Endodermal cell (in vitro differentiated cells): Measurements from ENCODE around the gene ANO1. TPM values are rescaled to one million over a fixed set of nuclear protein-coding genes. Genes with fewer than 3 reads are reported as not detected.

Experiments
- DNase-seq: peaks from one replicate; pipeline ENCODE4 v3.0.0-alpha.2; 2017
- H3K27ac ChIP-seq: 2 replicates; pipeline ENCODE4 v1.5.1; 2013; ENCODE audit warnings: mild to moderate bottlenecking, low read depth, low read length, moderate library complexity
- H3K27me3 ChIP-seq: 2 replicates; pipeline ENCODE4 v1.6.1; 2013; ENCODE audit warnings: mild to moderate bottlenecking, low read length, moderate library complexity; ENCODE audit not compliant: insufficient read depth, control insufficient read depth, poor library complexity, severe bottlenecking
- H3K36me3 ChIP-seq: 2 replicates; pipeline ENCODE4 v1.7.0; 2013; ENCODE audit warnings: mild to moderate bottlenecking, low read length, moderate library complexity; ENCODE audit not compliant: control insufficient read depth, insufficient read depth
- H3K4me1 ChIP-seq: one replicate; pipeline ENCODE4 v1.7.0; 2013; ENCODE audit warnings: low read length; ENCODE audit not compliant: control insufficient read depth, insufficient read depth
- H3K4me3 ChIP-seq: 2 replicates; pipeline ENCODE4 v1.5.1; 2013; ENCODE audit warnings: mild to moderate bottlenecking, low read length, moderate library complexity
- H3K9ac ChIP-seq: 2 replicates; pipeline ENCODE4 v1.6.1; 2013; ENCODE audit warnings: mild to moderate bottlenecking, low read length, moderate library complexity; ENCODE audit not compliant: poor library complexity, severe bottlenecking; ENCODE audit errors: extremely low read depth
- H3K9me3 ChIP-seq: 2 replicates; pipeline ENCODE4 v1.6.1; 2013; ENCODE audit warnings: mild to moderate bottlenecking, low read length, moderate library complexity; ENCODE audit not compliant: control insufficient read depth
- H3K27ac Mint-ChIP-seq: 2 replicates; pipeline ENCODE4 v1.8.0; 2020; ENCODE audit warnings: mixed read lengths
- H3K27me3 Mint-ChIP-seq: 2 replicates; pipeline ENCODE4 v1.8.0; 2021; ENCODE audit warnings: mild to moderate bottlenecking, mixed read lengths; ENCODE audit not compliant: insufficient read depth
- H3K36me3 Mint-ChIP-seq: 2 replicates; pipeline ENCODE4 v1.8.0; 2020; ENCODE audit warnings: low read depth, mixed read lengths
- H3K4me1 Mint-ChIP-seq: 2 replicates; pipeline ENCODE4 v1.8.0; 2020; ENCODE audit warnings: mixed read lengths
- H3K4me3 Mint-ChIP-seq: 2 replicates; pipeline ENCODE4 v1.8.0; 2020; ENCODE audit warnings: mild to moderate bottlenecking, moderate library complexity, mixed read lengths
- H3K9me3 Mint-ChIP-seq: 2 replicates; pipeline ENCODE4 v1.8.0; 2020; ENCODE audit warnings: mild to moderate bottlenecking, mixed read lengths
- WGBS, 2 experiments: methylation state at CpG; one replicate each; pipeline versions ENCODE4 v1.1.5 to v1.1.7; 2013; ENCODE audit warnings: missing lambda C conversion rate in 2 of 2, mixed read lengths in 1 of 2; ENCODE audit not compliant: insufficient coverage in 1 of 2, insufficient read length in 1 of 2; 5-methylcytosine and 5-hydroxymethylcytosine counted together
- total RNA-seq, 2 donors: library from RNA; stranded (reverse); fragmentation: NEBNext Ultra II Directional in 1 of 2; extraction: Animal tissue kit (Norgen Biotek cat#: 25700) in 1 of 2; gene quantifications; 2 replicates in 1 of 2; 3 replicates in 1 of 2; pipeline ENCODE4 v1.2.1, GENCODE V29; 2021
- TF ChIP-seq, protein P1 (sequence below): fragments of 200-600 bp; sonication (generic); conservative IDR thresholded peaks from 2 replicates; pipeline ENCODE4 v1.5.0; 2021; ENCODE audit warnings: antibody characterized with exemption, mild to moderate bottlenecking

Gene ANO1
- total RNA-seq, 2 donors from 2014 or later, result 3.0 to 7.7 TPM

- Mint-ChIP-seq H3K4me3 (no peak overlapping the region), H3K27ac (peak overlapping the region; percentile 55), H3K27me3 (no peaks in the 10 kb centered on the region), H3K4me1 (peaks cover 40% of the 10 kb centered on the region), H3K36me3 (peaks cover 13% of the 10 kb centered on the region), H3K9me3 (no peaks in the 10 kb centered on the region)
- no peaks in the 10 kb centered on the region for H3K36me3 ChIP-seq
- no peak overlapping the region for H3K4me3 ChIP-seq
- WGBS, 2 experiments, result 90 to 96% methylated on average over 7 to 22 of the region's 22 CpGs
- TF ChIP-seq, protein P1, sequence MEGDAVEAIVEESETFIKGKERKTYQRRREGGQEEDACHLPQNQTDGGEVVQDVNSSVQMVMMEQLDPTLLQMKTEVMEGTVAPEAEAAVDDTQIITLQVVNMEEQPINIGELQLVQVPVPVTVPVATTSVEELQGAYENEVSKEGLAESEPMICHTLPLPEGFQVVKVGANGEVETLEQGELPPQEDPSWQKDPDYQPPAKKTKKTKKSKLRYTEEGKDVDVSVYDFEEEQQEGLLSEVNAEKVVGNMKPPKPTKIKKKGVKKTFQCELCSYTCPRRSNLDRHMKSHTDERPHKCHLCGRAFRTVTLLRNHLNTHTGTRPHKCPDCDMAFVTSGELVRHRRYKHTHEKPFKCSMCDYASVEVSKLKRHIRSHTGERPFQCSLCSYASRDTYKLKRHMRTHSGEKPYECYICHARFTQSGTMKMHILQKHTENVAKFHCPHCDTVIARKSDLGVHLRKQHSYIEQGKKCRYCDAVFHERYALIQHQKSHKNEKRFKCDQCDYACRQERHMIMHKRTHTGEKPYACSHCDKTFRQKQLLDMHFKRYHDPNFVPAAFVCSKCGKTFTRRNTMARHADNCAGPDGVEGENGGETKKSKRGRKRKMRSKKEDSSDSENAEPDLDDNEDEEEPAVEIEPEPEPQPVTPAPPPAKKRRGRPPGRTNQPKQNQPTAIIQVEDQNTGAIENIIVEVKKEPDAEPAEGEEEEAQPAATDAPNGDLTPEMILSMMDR, result no peak
- no peak for DNase-seq
- H3K27ac ChIP-seq, result no peak overlapping the region
- no peak overlapping the region for H3K9ac ChIP-seq
- no peaks in the 10 kb centered on the region for H3K27me3 ChIP-seq
- no peaks in the 10 kb centered on the region for H3K4me1 ChIP-seq
- H3K9me3 ChIP-seq, result peaks cover 4% of the 10 kb centered on the region
Measured at GRCh38 chr11:70230840-70231710, 153.0 kb downstream of the ANO1 start.

GRCh38 chr11:70233034-70233433, 154.9 kb downstream of the ANO1 start:
- Histone ChIP-seq H3K27me3 (no peaks in the 10 kb centered on the region), H3K4me3 (no peak overlapping the region), H3K36me3 (no peaks in the 10 kb centered on the region), H3K4me1 (no peaks in the 10 kb centered on the region), H3K27ac (no peak overlapping the region), H3K9ac (no peak overlapping the region), H3K9me3 (peaks cover 4% of the 10 kb centered on the region)
- Mint-ChIP-seq H3K36me3 (peaks cover 14% of the 10 kb centered on the region), H3K9me3 (no peaks in the 10 kb centered on the region), H3K27ac (no peak overlapping the region), H3K4me3 (no peak overlapping the region), H3K4me1 (peaks cover 29% of the 10 kb centered on the region), H3K27me3 (no peaks in the 10 kb centered on the region)
- TF ChIP-seq, protein P1, result no peak
- DNase-seq, result no peak

DNA sequence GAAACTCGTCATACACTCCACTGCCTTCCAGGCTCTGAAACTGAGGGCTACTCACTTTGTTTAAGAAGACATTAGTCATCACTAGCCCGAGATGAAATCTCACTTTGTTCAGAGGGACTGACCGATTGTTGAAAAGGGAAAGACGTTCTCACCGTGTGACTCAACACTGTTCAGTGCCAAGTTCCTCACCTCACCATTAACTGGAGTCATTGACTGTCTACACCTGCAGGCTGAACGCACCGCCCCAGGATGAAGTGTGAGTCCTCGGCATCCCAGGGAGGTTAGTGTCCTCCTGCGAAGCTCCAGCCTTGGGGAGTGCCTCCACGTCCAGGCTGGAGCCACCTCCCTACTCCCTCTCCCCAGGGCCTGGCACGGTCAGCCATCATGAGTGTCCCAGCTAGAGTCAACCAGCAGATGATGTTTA, 155.4 kb downstream of the ANO1 start:
- no peak for DNase-seq
- WGBS, 2 experiments, result 85 to 93% methylated on average over 7 to 11 of the region's 11 CpGs
- H3K36me3 ChIP-seq, result no peaks in the 10 kb centered on the region
- Mint-ChIP-seq H3K4me3 (no peak overlapping the region), H3K4me1 (peaks cover 29% of the 10 kb centered on the region), H3K27ac (no peak overlapping the region), H3K36me3 (peaks cover 13% of the 10 kb centered on the region), H3K9me3 (no peaks in the 10 kb centered on the region), H3K27me3 (no peaks in the 10 kb centered on the region)
- no peaks in the 10 kb centered on the region for H3K4me1 ChIP-seq
- H3K27me3 ChIP-seq, result no peaks in the 10 kb centered on the region
- H3K9me3 ChIP-seq, result peaks cover 4% of the 10 kb centered on the region
- H3K4me3 ChIP-seq, result no peak overlapping the region
- H3K27ac ChIP-seq, result no peak overlapping the region
- TF ChIP-seq, protein P1, result no peak
- no peak overlapping the region for H3K9ac ChIP-seq
